Measurements from ENCODE around the gene ATXN7L1. TPM values are rescaled to one million over a fixed set of nuclear protein-coding genes. Genes with fewer than 3 reads are reported as not detected.
A peak's percentile ranks its signal among the peaks of the same experiment; 100 is the strongest.

Gene ATXN7L1
- total and polyA plus RNA-seq, 3 experiments from 2014 or later: 9.0 to 18.0 (median 9.7) TPM

- Histone ChIP-seq H3K9me3 (ENCODE audit: low read length) (no peaks in the 10 kb centered on the region), H3K4me1 (ENCODE audit: insufficient read depth, low read length) (peaks cover 42% of the 10 kb centered on the region), H3K36me3 (ENCODE audit: insufficient read depth, low read length) (no peaks in the 10 kb centered on the region), H3K4me3 (ENCODE audit: low read length) (no peak overlapping the region), H3K27ac (ENCODE audit: low read depth, low read length) (no peak overlapping the region), H3K27me3 (ENCODE audit: insufficient read depth, low read length, poor library complexity, severe bottlenecking) (no peaks in the 10 kb centered on the region)
- peaks cover 47 to 74% (median 65%) of the 10 kb centered on the region in 3 donors for H3K4me1 Mint-ChIP-seq
- ChIA-PET CTCF (interaction anchor here (1.3 kb wide), 1 partner anchor 51 kb away, joined by 3 read pairs; no protein-coding TSS in a partner anchor), POLR2A (no interaction called here)
- H3K36me3 Mint-ChIP-seq: peaks cover 0 to 6% (median 3%) of the 10 kb centered on the region in 3 donors
- no peaks in the 10 kb centered on the region for H3K9me3 Mint-ChIP-seq
- H3K27me3 Mint-ChIP-seq: no peaks in the 10 kb centered on the region
- peak overlapping the region in 4 of 8 donors; percentile 10 to 94 (median 78) for H3K27ac Mint-ChIP-seq
- H3K4me3 Mint-ChIP-seq: no peak overlapping the region
- no peak for DNase-seq
These were observed 65.1 kb downstream of the ATXN7L1 start for GRCh38 chr7:105811189-105811847.

- Histone ChIP-seq H3K27ac (ENCODE audit: low read depth, low read length) (no peak overlapping the region), H3K36me3 (ENCODE audit: insufficient read depth, low read length) (no peaks in the 10 kb centered on the region), H3K4me1 (ENCODE audit: insufficient read depth, low read length) (peaks cover 46% of the 10 kb centered on the region), H3K27me3 (ENCODE audit: insufficient read depth, low read length, poor library complexity, severe bottlenecking) (no peaks in the 10 kb centered on the region), H3K4me3 (ENCODE audit: low read length) (no peak overlapping the region), H3K9me3 (ENCODE audit: low read length) (no peaks in the 10 kb centered on the region)
- Mint-ChIP-seq H3K4me1 (peaks cover 55 to 74% (median 72%) of the 10 kb centered on the region in 3 donors), H3K27ac (peak overlapping the region; percentile 21 to 83 (median 76)), H3K27me3 (no peaks in the 10 kb centered on the region), H3K4me3 (peak overlapping the region in 1 of 7 donors; percentile 54), H3K9me3 (no peaks in the 10 kb centered on the region), H3K36me3 (peaks cover 0 to 6% (median 3%) of the 10 kb centered on the region in 3 donors)
- ChIA-PET POLR2A (no interaction called here), CTCF (no interaction called here)
- no peak for DNase-seq
These were observed 65.8 kb downstream of the ATXN7L1 start for GRCh38 chr7:105810556-105810955.

- Histone ChIP-seq H3K36me3 (ENCODE audit: insufficient read depth, low read length) (no peaks in the 10 kb centered on the region), H3K4me3 (ENCODE audit: low read length) (peak overlapping the region; percentile 17)
- peaks cover 0 to 6% (median 2%) of the 10 kb centered on the region in 3 donors for H3K36me3 Mint-ChIP-seq
These were observed 67.5 kb downstream of the ATXN7L1 start for GRCh38 chr7:105808703-105809590.

GRCh38 chr7:105808209-105808608 is 68.2 kb downstream of the ATXN7L1 start:
- Histone ChIP-seq H3K9me3 (ENCODE audit: low read length) (no peaks in the 10 kb centered on the region), H3K27ac (ENCODE audit: low read depth, low read length) (no peak overlapping the region), H3K4me3 (ENCODE audit: low read length) (no peak overlapping the region), H3K4me1 (ENCODE audit: insufficient read depth, low read length) (peaks cover 46% of the 10 kb centered on the region), H3K27me3 (ENCODE audit: insufficient read depth, low read length, poor library complexity, severe bottlenecking) (no peaks in the 10 kb centered on the region), H3K36me3 (ENCODE audit: insufficient read depth, low read length) (no peaks in the 10 kb centered on the region)
- peak overlapping the region in 6 of 7 donors; percentile 9 to 87 (median 54) for H3K4me3 Mint-ChIP-seq
- peaks cover 0 to 5% (median 2%) of the 10 kb centered on the region in 3 donors for H3K36me3 Mint-ChIP-seq
- CTCF ChIA-PET: interaction anchor here (1.0 to 2.6 kb wide), 4 partner anchors 41 to 78 kb away, joined by 3 to 8 read pairs (median 4); no protein-coding TSS in a partner anchor
- peaks cover 55 to 74% (median 68%) of the 10 kb centered on the region in 3 donors for H3K4me1 Mint-ChIP-seq
- no peaks in the 10 kb centered on the region for H3K9me3 Mint-ChIP-seq
- POLR2A ChIA-PET: interaction anchor here (0.8 to 3.7 kb wide), 2 partner anchors 41 to 47 kb away, joined by 3 to 14 read pairs; no protein-coding TSS in a partner anchor
- no peak for DNase-seq
- no peaks in the 10 kb centered on the region for H3K27me3 Mint-ChIP-seq
- peak overlapping the region in 7 of 8 donors; percentile 48 to 86 (median 78) for H3K27ac Mint-ChIP-seq

More at GRCh38 chr7:105808703-105809590, 67.5 kb downstream of the ATXN7L1 start:
- Histone ChIP-seq H3K9me3 (ENCODE audit: low read length) (no peaks in the 10 kb centered on the region), H3K27me3 (ENCODE audit: insufficient read depth, low read length, poor library complexity, severe bottlenecking) (no peaks in the 10 kb centered on the region), H3K4me1 (ENCODE audit: insufficient read depth, low read length) (peaks cover 46% of the 10 kb centered on the region), H3K27ac (ENCODE audit: low read depth, low read length) (no peak overlapping the region)
- peaks cover 56 to 74% (median 70%) of the 10 kb centered on the region in 3 donors for H3K4me1 Mint-ChIP-seq
- peak; percentile 25 to 85 (median 54) for DNase-seq
- H3K9me3 Mint-ChIP-seq: no peaks in the 10 kb centered on the region
- CTCF ChIA-PET: interaction anchor here (1.0 to 2.6 kb wide), 4 partner anchors 40 to 77 kb away, joined by 3 to 8 read pairs (median 4); no protein-coding TSS in a partner anchor
- POLR2A ChIA-PET: interaction anchor here (0.7 to 3.7 kb wide), 2 partner anchors 40 to 68 kb away, joined by 3 to 14 read pairs; partner anchors contain the start of gene ATXN7L1
- peak overlapping the region; percentile 53 to 91 (median 80) for H3K27ac Mint-ChIP-seq
- peak overlapping the region; percentile 0 to 87 (median 54) for H3K4me3 Mint-ChIP-seq
- H3K27me3 Mint-ChIP-seq: no peaks in the 10 kb centered on the region

GRCh38 chr7:105807448-105807762 is 69.0 kb downstream of the ATXN7L1 start:
- Histone ChIP-seq H3K27me3 (ENCODE audit: insufficient read depth, low read length, poor library complexity, severe bottlenecking) (no peaks in the 10 kb centered on the region), H3K27ac (ENCODE audit: low read depth, low read length) (no peak overlapping the region), H3K36me3 (ENCODE audit: insufficient read depth, low read length) (no peaks in the 10 kb centered on the region), H3K9me3 (ENCODE audit: low read length) (no peaks in the 10 kb centered on the region), H3K4me1 (ENCODE audit: insufficient read depth, low read length) (peaks cover 46% of the 10 kb centered on the region), H3K4me3 (ENCODE audit: low read length) (no peak overlapping the region)
- H3K27ac Mint-ChIP-seq: peak overlapping the region; percentile 51 to 90 (median 82)
- no peaks in the 10 kb centered on the region for H3K9me3 Mint-ChIP-seq
- no peaks in the 10 kb centered on the region for H3K27me3 Mint-ChIP-seq
- H3K4me1 Mint-ChIP-seq: peaks cover 55 to 74% (median 73%) of the 10 kb centered on the region in 3 donors
- H3K4me3 Mint-ChIP-seq: peak overlapping the region in 6 of 7 donors; percentile 37 to 78 (median 55)
- peaks cover 0 to 5% (median 2%) of the 10 kb centered on the region in 3 donors for H3K36me3 Mint-ChIP-seq
- no peak for DNase-seq
- ChIA-PET POLR2A (interaction anchor here (0.8 to 3.7 kb wide), 2 partner anchors 42 to 48 kb away, joined by 3 to 14 read pairs; no protein-coding TSS in a partner anchor), CTCF (interaction anchor here (1.3 to 2.6 kb wide), 2 partner anchors 42 to 71 kb away, joined by 5 to 8 read pairs; no protein-coding TSS in a partner anchor)

- Mint-ChIP-seq H3K36me3 (peaks cover 0 to 5% (median 2%) of the 10 kb centered on the region in 3 donors), H3K9me3 (no peaks in the 10 kb centered on the region), H3K27me3 (no peaks in the 10 kb centered on the region), H3K4me1 (peaks cover 54 to 75% (median 69%) of the 10 kb centered on the region in 3 donors), H3K27ac (peak overlapping the region; percentile 52 to 90 (median 84)), H3K4me3 (peak overlapping the region in 6 of 7 donors; percentile 37 to 78 (median 70))
- POLR2A ChIA-PET: interaction anchor here (0.5 to 3.7 kb wide), 2 partner anchors 43 to 115 kb away, joined by 3 to 14 read pairs; no protein-coding TSS in a partner anchor
- Histone ChIP-seq H3K9me3 (ENCODE audit: low read length) (no peaks in the 10 kb centered on the region), H3K36me3 (ENCODE audit: insufficient read depth, low read length) (no peaks in the 10 kb centered on the region), H3K4me3 (ENCODE audit: low read length) (no peak overlapping the region), H3K4me1 (ENCODE audit: insufficient read depth, low read length) (peaks cover 46% of the 10 kb centered on the region), H3K27ac (ENCODE audit: low read depth, low read length) (peak overlapping the region; percentile 14), H3K27me3 (ENCODE audit: insufficient read depth, low read length, poor library complexity, severe bottlenecking) (no peaks in the 10 kb centered on the region)
- CTCF ChIA-PET: interaction anchor here (0.9 to 2.6 kb wide), 6 partner anchors 12 to 72 kb away, joined by 3 to 8 read pairs (median 4); no protein-coding TSS in a partner anchor
- DNase-seq: peak in 4 of 5 donors; percentile 22 to 75 (median 44)
These were observed 69.6 kb downstream of the ATXN7L1 start for GRCh38 chr7:105806592-105807447.
